ENCODE measurements around the gene PNMA1.

Gene PNMA1

GRCh38 chr14:73749706-73750530 lies 35.7 kb upstream of the PNMA1 start:
- no peak for FAIRE-seq

GRCh38 chr14:73748858-73749357 lies 34.7 kb upstream of the PNMA1 start:
- no peak for FAIRE-seq

GRCh38 chr14:73747379-73748211 lies 33.4 kb upstream of the PNMA1 start:
- no peak for FAIRE-seq

GRCh38 chr14:73746520-73747378 lies 32.6 kb upstream of the PNMA1 start:
- no peak for FAIRE-seq

- no peak for FAIRE-seq
Observed at GRCh38 chr14:73745571-73746519, 31.7 kb upstream of the PNMA1 start.

GRCh38 chr14:73744874-73745529 lies 30.8 kb upstream of the PNMA1 start:
- no peak for FAIRE-seq

GRCh38 chr14:73744175-73744867 lies 30.1 kb upstream of the PNMA1 start:
- no peak for FAIRE-seq

- no peak for FAIRE-seq
Observed at GRCh38 chr14:73743431-73743931, 29.3 kb upstream of the PNMA1 start.

GRCh38 chr14:73742520-73743238 lies 28.5 kb upstream of the PNMA1 start:
- FAIRE-seq = no peak

- no peak for FAIRE-seq
Observed at GRCh38 chr14:73741876-73742519, 27.8 kb upstream of the PNMA1 start.

- no peak for FAIRE-seq
Observed at GRCh38 chr14:73741386-73741875, 27.2 kb upstream of the PNMA1 start.

GRCh38 chr14:73740618-73741326 lies 26.6 kb upstream of the PNMA1 start:
- no peak for FAIRE-seq

GRCh38 chr14:73739899-73740617 lies 25.9 kb upstream of the PNMA1 start:
- FAIRE-seq = no peak

GRCh38 chr14:73739174-73739898 lies 25.2 kb upstream of the PNMA1 start:
- no peak for FAIRE-seq

- no peak for FAIRE-seq
Observed at GRCh38 chr14:73738518-73739173, 24.5 kb upstream of the PNMA1 start.

GRCh38 chr14:73736842-73737241 lies 22.7 kb upstream of the PNMA1 start:
- FAIRE-seq = no peak
